Endothelial cell of umbilical vein (primary cell): ENCODE results near the gene TBC1D5. TPM values are rescaled to one million over a fixed set of nuclear protein-coding genes. Genes with fewer than 3 reads are reported as not detected.

Source experiments
- BruUV-seq: library from RNA; stranded (reverse); fragments of 400-500 nt; replicated peaks from 2 replicates; lab custom pipeline; 2021; lab: Mats Ljungman, UMichigan
- CTCF ChIA-PET: fragments of 300-600, 350-600 bp; sonication (Branson Sonifier 250); formaldehyde crosslinking; loops from one replicate; lab custom pipeline; 2021; ENCODE audit warnings: antibody characterized with exemption, inconsistent platforms; lab: Charles Lee
- POLR2A ChIA-PET: fragments of 300-600, 350-600 bp; sonication (Branson Sonifier 250); formaldehyde crosslinking; loops from one replicate; lab custom pipeline; 2021; ENCODE audit warnings: antibody characterized with exemption, inconsistent platforms; lab: Charles Lee
- DNase-seq: peaks from one replicate; pipeline ENCODE4 v3.0.0-alpha.2; 2011; ENCODE audit warnings: low read depth, low spot score
- FAIRE-seq: peaks from 2 replicates; lab custom pipeline; 2011; peaks lifted over from hg19 to GRCh38; lab: Jason Lieb, UNC
- H2AFZ ChIP-seq: 2 replicates; pipeline ENCODE4 v1.6.0; 2012; ENCODE audit warnings: low read depth, low read length, control low read depth, inconsistent platforms
- H3K27ac ChIP-seq: 2 replicates; pipeline ENCODE4 v1.5.1; 2011; ENCODE audit warnings: low read depth, mild to moderate bottlenecking, control low read depth, low read length, moderate library complexity; ENCODE audit not compliant: insufficient read depth
- H3K27me3 ChIP-seq, 2 experiments: 2 replicates each; pipeline versions ENCODE4 v1.6.0 to v1.6.1; 2011; ENCODE audit warnings: low read length in 2 of 2, mixed read lengths in 1 of 2; ENCODE audit not compliant: control insufficient read depth in 2 of 2, insufficient read depth in 2 of 2
- H3K36me3 ChIP-seq, 2 experiments: 2 replicates in 1 of 2; 3 replicates in 1 of 2; pipeline ENCODE4 v1.5.1; 2011; ENCODE audit warnings: low read length in 2 of 2, mild to moderate bottlenecking in 1 of 2, moderate library complexity in 1 of 2; ENCODE audit not compliant: control insufficient read depth in 2 of 2, insufficient read depth in 2 of 2; ENCODE audit errors: extremely low read depth in 1 of 2
- H3K4me1 ChIP-seq: 3 replicates; pipeline ENCODE4 v1.5.1; 2011; ENCODE audit warnings: mild to moderate bottlenecking, low read length; ENCODE audit not compliant: control insufficient read depth, insufficient read depth; ENCODE audit errors: extremely low read depth
- H3K4me2 ChIP-seq: 2 replicates; pipeline ENCODE4 v1.6.1; 2011; ENCODE audit warnings: low read length, control low read depth, mixed read lengths; ENCODE audit not compliant: insufficient read depth
- H3K4me3 ChIP-seq, 3 experiments: fragments of 200-600 bp in 1 of 3; sonication (generic), shearing (Covaris generic) in 1 of 3; replicated peaks in 1 of 3; 2 replicates each; pipeline ENCODE4 v1.5.1; 2011 to 2016; ENCODE audit warnings: control low read depth in 3 of 3, low read length in 3 of 3, mild to moderate bottlenecking in 2 of 3, inconsistent platforms in 1 of 3, low read depth in 1 of 3, moderate library complexity in 1 of 3; ENCODE audit not compliant: insufficient read depth in 1 of 3
- H3K79me2 ChIP-seq: 2 replicates; pipeline ENCODE4 v1.6.0; 2012; ENCODE audit warnings: low read length, inconsistent platforms; ENCODE audit not compliant: control insufficient read depth, insufficient read depth
- H3K9ac ChIP-seq: replicated peaks from 2 replicates; pipeline ENCODE3; 2011; ENCODE audit warnings: low read length, control low read depth; ENCODE audit not compliant: insufficient read depth; ENCODE audit errors: extremely low read depth
- H3K9me1 ChIP-seq: replicated peaks from 3 replicates; pipeline ENCODE4 v1.6.0; 2011; ENCODE audit warnings: mild to moderate bottlenecking, low read length; ENCODE audit not compliant: control insufficient read depth, insufficient read depth; ENCODE audit errors: extremely low read depth
- H3K9me3 ChIP-seq: replicated peaks from 2 replicates; pipeline ENCODE4 v1.5.1; 2012; ENCODE audit warnings: low read length, inconsistent platforms; ENCODE audit not compliant: control insufficient read depth, insufficient read depth
- H4K20me1 ChIP-seq: replicated peaks from 2 replicates; pipeline ENCODE3; 2011; ENCODE audit warnings: mild to moderate bottlenecking, low read length; ENCODE audit not compliant: control insufficient read depth, insufficient read depth; ENCODE audit errors: extremely low read depth
- CTCF ChIP-seq, 2 donors: IDR thresholded peaks; 1 replicate in 1 of 2; 2 replicates in 1 of 2; pipeline ENCODE4 v1.5.1; 2011; ENCODE audit warnings: low read length in 2 of 2, mild to moderate bottlenecking in 2 of 2, moderate library complexity in 2 of 2, control low read depth in 1 of 2, inconsistent platforms in 1 of 2, low read depth in 1 of 2; ENCODE audit not compliant: insufficient read depth in 1 of 2; ENCODE audit errors: extremely low read depth in 1 of 2
- EZH2 ChIP-seq: IDR thresholded peaks from 2 replicates; pipeline ENCODE4 v1.6.1; 2012; ENCODE audit warnings: borderline replicate concordance, low read depth, mild to moderate bottlenecking, moderate library complexity, low read length, inconsistent platforms; ENCODE audit not compliant: severe bottlenecking
- FOS ChIP-seq: IDR thresholded peaks from 2 replicates; pipeline ENCODE4 v1.6.1; 2011; ENCODE audit warnings: mild to moderate bottlenecking, low read length, moderate library complexity, borderline replicate concordance; ENCODE audit not compliant: insufficient read depth
- GATA2 ChIP-seq: IDR thresholded peaks from 2 replicates; pipeline ENCODE4 v1.7.0; 2011; ENCODE audit warnings: low read depth, mild to moderate bottlenecking, moderate library complexity, mixed read lengths, low read length; ENCODE audit not compliant: insufficient read length, insufficient read depth
- JUN ChIP-seq: IDR thresholded peaks from 2 replicates; pipeline ENCODE4 v1.6.1; 2011; ENCODE audit warnings: borderline replicate concordance, low read depth; ENCODE audit not compliant: insufficient read length, insufficient read depth
- MAX ChIP-seq: IDR thresholded peaks from 2 replicates; pipeline ENCODE4 v1.6.1; 2011; ENCODE audit not compliant: insufficient read depth, insufficient read length
- MYC ChIP-seq: IDR thresholded peaks from one replicate; pipeline ENCODE4 v1.6.1; 2011; ENCODE audit warnings: mild to moderate bottlenecking, low read depth, low read length
- POLR2A ChIP-seq: IDR thresholded peaks from 2 replicates; pipeline ENCODE4 v1.6.1; 2012; ENCODE audit warnings: low read depth, mild to moderate bottlenecking, control low read depth, low read length
- POLR2AphosphoS5 ChIP-seq: IDR thresholded peaks from 2 replicates; pipeline ENCODE4 v1.6.1; 2012; ENCODE audit warnings: low read depth, mild to moderate bottlenecking, control low read depth, low read length, moderate library complexity; ENCODE audit not compliant: insufficient read depth
- dilution Hi-C: fragments of 300-500 bp; cut with MboI; formaldehyde crosslinking; loops from one replicate; pipeline ENCODE4 v1.15.0; 2019; ENCODE audit warnings: low sequenced_read_pairs; ENCODE audit not compliant: extremely low pct_ligation_motif_present
- intact Hi-C: fragments of 100-400 bp; cut with micrococcal nuclease; formaldehyde crosslinking; loops from one replicate; pipeline ENCODE4 v1.10.0; 2022
- polyA plus RNA-seq, 4 experiments: library from polyadenylated mRNA; depleted of rRNA in 3 of 4; stranded (reverse) in 3 of 4; unstranded in 1 of 4; fragments of >200 nt; gene quantifications; 2 replicates each; pipeline versions ENCODE4 v1.2.1 to v1.2.3, GENCODE V29; 2011 to 2012; ENCODE audit warnings: missing spikeins in 1 of 4
- total RNA-seq: library from RNA; stranded (reverse); gene quantifications from 2 replicates; pipeline ENCODE4 v1.2.3, GENCODE V29; 2021

TBC1D5 gene
- total and polyA plus RNA-seq, 2 donors (not counting 3 experiments of a cell fraction or from before 2014, with no cell fraction given), result 17.5 to 44.7 TPM

GRCh38 chr3:17583530-17583929, 158.9 kb downstream of the TBC1D5 start:
- Histone ChIP-seq H3K4me2 (no peak overlapping the region), H3K27me3 (no peaks in the 10 kb centered on the region), H2AFZ (no peak overlapping the region), H3K9me3 (no peaks in the 10 kb centered on the region), H3K36me3 (no peaks in the 10 kb centered on the region), H3K9me1 (no peaks in the 10 kb centered on the region), H3K9ac (no peak overlapping the region), H3K4me3 (no peak overlapping the region), H4K20me1 (no peaks in the 10 kb centered on the region), H3K79me2 (no peaks in the 10 kb centered on the region), H3K27ac (no peak overlapping the region), H3K4me1 (peaks cover 15% of the 10 kb centered on the region)
- ChIA-PET POLR2A (no interaction called here), CTCF (no interaction called here)
- dilution Hi-C loops (no loop called here), intact Hi-C loops (no loop called here)
- TF ChIP-seq GATA2, result no peak
- no peak for TF ChIP-seq POLR2AphosphoS5
- TF ChIP-seq POLR2A, result no peak
- no peak for TF ChIP-seq FOS
- TF ChIP-seq MAX, result no peak
- TF ChIP-seq EZH2, result no peak
- TF ChIP-seq MYC, result no peak
- no peak for TF ChIP-seq CTCF (IDR thresholded peaks at IDR 0.05; ENCODE audit: extremely low read depth in 1 of 2, insufficient read depth in 1 of 2, low read depth in 1 of 2, low read length in 2 of 2)
- no peak for TF ChIP-seq JUN
- FAIRE-seq (no peak), DNase-seq (no peak)
- no TSS peak for BruUV-seq
